Type B pancreatic cell (in vitro differentiated cells): Measurements from ENCODE around the gene MS4A5. TPM values are rescaled to one million over a fixed set of nuclear protein-coding genes. Genes with fewer than 3 reads are reported as not detected.

Experiments
- DNase-seq: peaks from one replicate; pipeline ENCODE4 v3.0.0; 2021; ENCODE audit warnings: mixed read lengths; ENCODE audit not compliant: unreplicated experiment; ENCODE audit errors: extremely low spot score
- H3K27ac Mint-ChIP-seq: 2 replicates; pipeline ENCODE4 v1.8.0; 2021; ENCODE audit warnings: mild to moderate bottlenecking, mixed read lengths
- H3K27me3 Mint-ChIP-seq: 2 replicates; pipeline ENCODE4 v1.8.0; 2021; ENCODE audit warnings: mixed read lengths
- H3K36me3 Mint-ChIP-seq: 2 replicates; pipeline ENCODE4 v1.8.0; 2021; ENCODE audit warnings: mixed read lengths
- H3K4me1 Mint-ChIP-seq: one replicate; pipeline ENCODE4 v1.8.0; 2021; ENCODE audit warnings: mixed read lengths; ENCODE audit not compliant: unreplicated experiment
- H3K4me3 Mint-ChIP-seq: 2 replicates; pipeline ENCODE4 v1.8.0; 2021; ENCODE audit warnings: mild to moderate bottlenecking, mixed read lengths
- H3K9me3 Mint-ChIP-seq: 2 replicates; pipeline ENCODE4 v1.8.0; 2021; ENCODE audit warnings: mixed read lengths
- long read RNA-seq: library from polyadenylated mRNA; unstranded; transcript quantifications from one replicate; pipeline ENCODE4 v2.0.0, GENCODE V29; 2020
- total RNA-seq: library from RNA; stranded (reverse); gene quantifications from 2 replicates; pipeline ENCODE4 v1.2.1, GENCODE V29; 2021; ENCODE audit warnings: low replicate concordance
- TF ChIP-seq, protein P1 (sequence below): fragments of 200-600 bp; sonication (generic); conservative IDR thresholded peaks from 2 replicates; pipeline ENCODE4 v1.5.0; 2021; ENCODE audit warnings: antibody characterized with exemption, mild to moderate bottlenecking

Gene MS4A5, protein sequence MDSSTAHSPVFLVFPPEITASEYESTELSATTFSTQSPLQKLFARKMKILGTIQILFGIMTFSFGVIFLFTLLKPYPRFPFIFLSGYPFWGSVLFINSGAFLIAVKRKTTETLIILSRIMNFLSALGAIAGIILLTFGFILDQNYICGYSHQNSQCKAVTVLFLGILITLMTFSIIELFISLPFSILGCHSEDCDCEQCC
- not detected in 2 replicates for total RNA-seq
- long read RNA-seq: 0 reads

DNA sequence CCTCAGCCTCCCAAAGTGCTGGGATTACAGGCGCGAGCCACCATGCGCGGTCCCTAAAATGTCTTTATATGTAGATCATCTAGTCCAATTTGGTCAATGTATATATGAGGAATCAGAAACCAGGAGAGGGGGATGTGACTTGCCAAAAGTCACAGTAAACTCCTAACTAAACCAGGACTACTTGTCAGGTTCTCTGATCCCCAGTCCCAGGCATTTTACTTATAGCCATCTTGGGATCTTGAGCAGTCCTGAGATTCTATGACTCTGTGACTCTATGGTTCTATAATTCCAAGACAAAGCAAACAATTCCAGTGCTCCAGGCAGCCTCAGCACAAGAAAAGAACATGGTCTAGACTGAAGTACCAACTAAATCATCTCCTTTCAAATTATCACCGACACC is at the start of gene MS4A5:
Gene MS4A5, plus strand, starts transcription at position 301 of the 400 bp plus-strand sequence. CDS start 103 bp downstream, outside the sequence.
- TF ChIP-seq, protein P1, sequence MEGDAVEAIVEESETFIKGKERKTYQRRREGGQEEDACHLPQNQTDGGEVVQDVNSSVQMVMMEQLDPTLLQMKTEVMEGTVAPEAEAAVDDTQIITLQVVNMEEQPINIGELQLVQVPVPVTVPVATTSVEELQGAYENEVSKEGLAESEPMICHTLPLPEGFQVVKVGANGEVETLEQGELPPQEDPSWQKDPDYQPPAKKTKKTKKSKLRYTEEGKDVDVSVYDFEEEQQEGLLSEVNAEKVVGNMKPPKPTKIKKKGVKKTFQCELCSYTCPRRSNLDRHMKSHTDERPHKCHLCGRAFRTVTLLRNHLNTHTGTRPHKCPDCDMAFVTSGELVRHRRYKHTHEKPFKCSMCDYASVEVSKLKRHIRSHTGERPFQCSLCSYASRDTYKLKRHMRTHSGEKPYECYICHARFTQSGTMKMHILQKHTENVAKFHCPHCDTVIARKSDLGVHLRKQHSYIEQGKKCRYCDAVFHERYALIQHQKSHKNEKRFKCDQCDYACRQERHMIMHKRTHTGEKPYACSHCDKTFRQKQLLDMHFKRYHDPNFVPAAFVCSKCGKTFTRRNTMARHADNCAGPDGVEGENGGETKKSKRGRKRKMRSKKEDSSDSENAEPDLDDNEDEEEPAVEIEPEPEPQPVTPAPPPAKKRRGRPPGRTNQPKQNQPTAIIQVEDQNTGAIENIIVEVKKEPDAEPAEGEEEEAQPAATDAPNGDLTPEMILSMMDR: no peak
- DNase-seq: no peak
- Mint-ChIP-seq H3K4me3 (no peak within 1 kb of the TSS), H3K27ac (no peak within 1 kb of the TSS), H3K4me1 (no peaks in the 10 kb centered on the region), H3K36me3 (no peaks in the 10 kb centered on the region), H3K9me3 (no peaks in the 10 kb centered on the region), H3K27me3 (no peaks in the 10 kb centered on the region)

DNA sequence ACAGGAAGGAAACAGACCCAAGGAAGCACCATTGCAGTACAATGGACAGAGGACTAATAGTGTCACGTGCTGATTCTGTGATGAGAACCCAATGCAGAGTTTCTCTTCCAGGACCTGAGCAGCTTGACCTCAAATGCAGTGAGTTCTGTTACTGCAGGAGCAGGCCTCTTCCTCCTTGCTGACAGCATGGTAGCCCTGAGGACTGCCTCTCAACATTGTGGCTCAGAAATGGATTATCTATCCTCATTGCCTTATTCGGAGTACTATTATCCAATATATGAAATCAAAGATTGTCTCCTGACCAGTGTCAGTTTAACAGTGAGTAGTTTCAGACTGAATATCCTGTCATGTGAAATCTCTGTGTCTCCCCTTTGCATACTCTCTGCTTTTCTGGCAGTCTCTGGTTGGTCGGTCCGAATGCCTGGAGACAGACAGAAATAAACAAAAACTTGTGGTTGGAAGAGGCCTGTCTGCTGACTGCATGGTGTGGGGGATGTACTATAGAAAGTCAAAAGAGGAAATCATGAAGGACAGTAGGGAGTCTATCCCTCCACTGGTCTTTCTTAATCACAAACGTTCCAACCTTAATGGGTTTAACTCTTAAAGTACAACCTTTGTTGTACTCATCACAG is 40.0 kb upstream of the MS4A5 start:
- TF ChIP-seq, protein P1: no peak
- H3K27ac Mint-ChIP-seq: no peak overlapping the region
- no peaks in the 10 kb centered on the region for H3K36me3 Mint-ChIP-seq

DNA sequence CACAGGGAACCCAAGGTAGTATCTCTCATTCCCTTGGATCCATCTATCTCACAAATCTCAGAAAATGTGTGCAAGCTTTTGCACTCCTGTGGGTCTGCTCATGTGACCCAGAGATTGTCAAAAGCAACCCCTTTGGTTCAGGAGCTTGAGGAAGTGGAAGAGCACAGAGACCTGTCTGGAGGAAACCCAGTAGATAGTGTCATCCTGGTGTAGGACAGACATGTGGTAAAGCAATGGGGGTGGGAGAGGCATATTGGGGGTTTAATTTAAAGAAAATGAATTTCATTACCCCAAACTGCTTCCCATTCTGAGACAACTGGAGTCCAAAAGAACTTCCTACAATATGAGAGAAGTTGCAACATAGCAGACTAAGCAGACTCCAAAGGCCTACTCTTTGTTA is 39.0 kb upstream of the MS4A5 start:
- H3K27me3 Mint-ChIP-seq: no peaks in the 10 kb centered on the region
- no peaks in the 10 kb centered on the region for H3K4me1 Mint-ChIP-seq
- no peak overlapping the region for H3K4me3 Mint-ChIP-seq
- H3K9me3 Mint-ChIP-seq: no peaks in the 10 kb centered on the region
- no peaks in the 10 kb centered on the region for H3K36me3 Mint-ChIP-seq
- DNase-seq: no peak
- H3K27ac Mint-ChIP-seq: no peak overlapping the region
- TF ChIP-seq, protein P1: no peak

More for the DNA sequence above, 40.0 kb upstream of the MS4A5 start:
- Mint-ChIP-seq H3K27me3 (no peaks in the 10 kb centered on the region), H3K9me3 (no peaks in the 10 kb centered on the region), H3K4me3 (no peak overlapping the region), H3K4me1 (no peaks in the 10 kb centered on the region)
- DNase-seq: no peak

DNA sequence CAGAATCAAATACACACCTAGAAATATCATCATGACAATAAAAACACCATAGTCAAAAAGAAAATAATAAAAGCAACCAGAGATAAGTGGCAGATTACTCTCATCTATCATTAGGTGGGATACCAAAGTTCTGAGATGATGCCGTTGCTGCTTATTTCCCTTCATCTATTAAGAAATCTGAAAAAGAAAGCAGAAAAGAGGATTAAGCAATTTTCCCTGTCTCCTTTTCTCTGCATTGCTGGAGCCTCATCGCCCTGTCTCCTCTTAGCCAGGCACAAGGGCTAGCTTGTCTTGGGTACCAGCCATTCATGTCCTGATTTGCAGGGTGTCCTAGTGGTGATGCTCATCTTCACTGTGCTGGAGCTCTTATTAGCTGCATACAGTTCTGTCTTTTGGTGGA is 37.0 kb upstream of the MS4A5 start:
- Mint-ChIP-seq H3K27me3 (no peaks in the 10 kb centered on the region), H3K4me3 (no peak overlapping the region), H3K36me3 (no peaks in the 10 kb centered on the region), H3K4me1 (no peaks in the 10 kb centered on the region), H3K9me3 (no peaks in the 10 kb centered on the region), H3K27ac (no peak overlapping the region)
- TF ChIP-seq, protein P1: no peak
- no peak for DNase-seq

DNA sequence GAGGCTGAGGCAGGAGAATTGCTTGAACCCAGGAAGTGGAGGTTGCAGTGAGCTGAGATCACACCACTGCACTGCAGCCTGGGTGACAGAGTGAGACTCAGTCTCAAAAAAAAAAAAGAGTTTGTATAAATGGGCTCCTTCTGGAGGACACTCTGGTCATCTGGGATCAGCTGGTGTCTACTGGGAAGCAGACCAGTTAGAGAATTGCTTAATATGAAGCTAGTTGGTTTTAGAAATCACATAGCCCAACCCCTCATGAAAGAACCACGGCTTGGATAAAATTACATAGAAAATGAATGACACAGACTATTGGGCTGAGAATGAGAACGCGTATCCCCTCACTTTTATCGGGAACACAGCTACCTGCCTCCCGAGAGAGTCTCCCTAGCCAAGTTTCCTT is 36.4 kb upstream of the MS4A5 start:
- TF ChIP-seq, protein P1: no peak
- Mint-ChIP-seq H3K36me3 (no peaks in the 10 kb centered on the region), H3K27ac (no peak overlapping the region), H3K27me3 (no peaks in the 10 kb centered on the region), H3K4me1 (no peaks in the 10 kb centered on the region), H3K9me3 (no peaks in the 10 kb centered on the region), H3K4me3 (no peak overlapping the region)
- DNase-seq: no peak
